ENCODE data around the gene GALNT1.

The GALNT1 gene

DNA sequence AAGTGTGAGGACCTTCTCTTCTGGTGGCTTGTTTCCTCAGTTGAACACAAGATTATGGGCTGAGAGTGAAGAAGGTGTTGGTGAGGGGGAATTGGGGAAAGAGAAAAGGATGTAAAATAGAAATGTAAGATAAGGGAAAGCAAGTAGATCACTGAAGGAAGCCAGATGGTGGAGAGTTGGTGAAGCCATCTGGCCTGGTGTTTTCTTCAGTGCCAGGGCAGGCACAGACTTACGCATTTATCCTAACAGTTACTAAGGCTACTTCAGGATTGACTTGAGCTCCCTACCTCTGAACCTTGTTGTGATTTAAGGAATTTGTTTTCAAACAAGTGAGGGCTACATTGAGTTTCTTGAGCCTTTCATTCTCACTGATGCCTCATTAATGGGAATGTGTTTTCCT lies 113.8 kb downstream of the GALNT1 start:
- no peaks in the 10 kb centered on the region for H3K9me3 ChIP-seq (ENCODE audit: control insufficient read depth, low read length)
- H3K9ac ChIP-seq, result no peak overlapping the region
- H3K4me3 ChIP-seq (ENCODE audit: low read depth, low read length), result no peak overlapping the region
- TF ChIP-seq, protein P1, sequence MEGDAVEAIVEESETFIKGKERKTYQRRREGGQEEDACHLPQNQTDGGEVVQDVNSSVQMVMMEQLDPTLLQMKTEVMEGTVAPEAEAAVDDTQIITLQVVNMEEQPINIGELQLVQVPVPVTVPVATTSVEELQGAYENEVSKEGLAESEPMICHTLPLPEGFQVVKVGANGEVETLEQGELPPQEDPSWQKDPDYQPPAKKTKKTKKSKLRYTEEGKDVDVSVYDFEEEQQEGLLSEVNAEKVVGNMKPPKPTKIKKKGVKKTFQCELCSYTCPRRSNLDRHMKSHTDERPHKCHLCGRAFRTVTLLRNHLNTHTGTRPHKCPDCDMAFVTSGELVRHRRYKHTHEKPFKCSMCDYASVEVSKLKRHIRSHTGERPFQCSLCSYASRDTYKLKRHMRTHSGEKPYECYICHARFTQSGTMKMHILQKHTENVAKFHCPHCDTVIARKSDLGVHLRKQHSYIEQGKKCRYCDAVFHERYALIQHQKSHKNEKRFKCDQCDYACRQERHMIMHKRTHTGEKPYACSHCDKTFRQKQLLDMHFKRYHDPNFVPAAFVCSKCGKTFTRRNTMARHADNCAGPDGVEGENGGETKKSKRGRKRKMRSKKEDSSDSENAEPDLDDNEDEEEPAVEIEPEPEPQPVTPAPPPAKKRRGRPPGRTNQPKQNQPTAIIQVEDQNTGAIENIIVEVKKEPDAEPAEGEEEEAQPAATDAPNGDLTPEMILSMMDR (IDR thresholded peaks at IDR 0.05), result no peak
- H3K4me2 ChIP-seq (ENCODE audit: low read length), result no peak overlapping the region
- no peak overlapping the region for H3K27ac ChIP-seq
- no peak overlapping the region for H2AFZ ChIP-seq
- H3K79me2 ChIP-seq, result no peaks in the 10 kb centered on the region
- no peaks in the 10 kb centered on the region for H3K4me1 ChIP-seq
- H3K27me3 ChIP-seq (ENCODE audit: control insufficient read depth, insufficient read depth, low read length), result no peaks in the 10 kb centered on the region
- H3K36me3 ChIP-seq (ENCODE audit: control insufficient read depth, insufficient read depth, low read length), result no peaks in the 10 kb centered on the region

DNA sequence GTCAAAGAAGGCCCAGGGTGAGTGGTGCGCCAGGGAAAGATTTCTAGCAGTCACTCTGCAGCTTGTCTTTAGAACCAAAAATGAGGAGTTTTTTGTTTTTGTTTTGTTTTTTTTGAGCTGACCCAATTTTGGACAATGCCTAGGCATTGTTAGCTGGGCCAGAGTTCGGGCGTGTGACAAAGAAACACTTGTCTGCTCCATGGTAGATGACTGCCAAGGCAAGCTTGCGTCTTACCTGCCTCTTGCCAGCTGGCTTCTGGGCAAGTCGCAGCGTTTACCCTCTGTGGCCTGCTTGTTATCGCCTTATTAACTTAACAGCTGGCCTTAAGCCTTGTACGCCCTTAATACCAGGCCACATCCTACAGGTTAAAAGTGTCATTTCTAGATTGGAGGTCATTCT lies 114.3 kb downstream of the GALNT1 start:
- TF ChIP-seq, protein P1 (IDR thresholded peaks at IDR 0.05), result no peak
- no peak overlapping the region for H3K4me3 ChIP-seq (ENCODE audit: low read depth, low read length)
- no peak overlapping the region for H3K27ac ChIP-seq
- H3K9ac ChIP-seq, result no peak overlapping the region
- no peak overlapping the region for H3K4me2 ChIP-seq (ENCODE audit: low read length)
- H3K9me3 ChIP-seq (ENCODE audit: control insufficient read depth, low read length), result no peaks in the 10 kb centered on the region
- no peaks in the 10 kb centered on the region for H3K27me3 ChIP-seq (ENCODE audit: control insufficient read depth, insufficient read depth, low read length)
- no peaks in the 10 kb centered on the region for H3K4me1 ChIP-seq
- no peaks in the 10 kb centered on the region for H3K79me2 ChIP-seq
- no peak overlapping the region for H2AFZ ChIP-seq
- H3K36me3 ChIP-seq (ENCODE audit: control insufficient read depth, insufficient read depth, low read length), result no peaks in the 10 kb centered on the region

DNA sequence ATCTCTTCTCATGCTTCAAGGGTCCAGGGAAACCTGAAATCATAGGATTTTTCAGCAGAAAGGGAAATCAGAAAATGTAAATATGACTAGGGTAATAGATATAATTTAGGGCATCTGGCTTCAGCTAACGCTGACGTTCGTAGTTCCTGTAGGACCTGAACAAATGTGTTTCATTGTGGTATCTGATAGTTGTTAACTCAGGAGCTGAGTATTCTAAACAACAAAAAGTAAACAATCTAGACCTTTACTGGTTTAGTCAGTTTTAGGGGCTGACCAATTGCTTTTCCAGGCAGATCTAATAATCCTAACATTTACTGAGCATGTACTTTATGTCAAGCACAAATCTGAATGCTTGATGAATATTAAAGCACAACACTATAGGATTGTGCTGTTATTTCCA lies 114.8 kb downstream of the GALNT1 start:
- H3K4me1 ChIP-seq, result no peaks in the 10 kb centered on the region
- H3K79me2 ChIP-seq, result no peaks in the 10 kb centered on the region
- no peak overlapping the region for H3K4me2 ChIP-seq (ENCODE audit: low read length)
- TF ChIP-seq, protein P1 (IDR thresholded peaks at IDR 0.05), result no peak
- H3K9me3 ChIP-seq (ENCODE audit: control insufficient read depth, low read length), result no peaks in the 10 kb centered on the region
- no peak overlapping the region for H2AFZ ChIP-seq
- H3K27me3 ChIP-seq (ENCODE audit: control insufficient read depth, insufficient read depth, low read length), result no peaks in the 10 kb centered on the region
- H3K9ac ChIP-seq, result no peak overlapping the region
- no peaks in the 10 kb centered on the region for H3K36me3 ChIP-seq (ENCODE audit: control insufficient read depth, insufficient read depth, low read length)
- H3K27ac ChIP-seq, result no peak overlapping the region
- no peak overlapping the region for H3K4me3 ChIP-seq (ENCODE audit: low read depth, low read length)

DNA sequence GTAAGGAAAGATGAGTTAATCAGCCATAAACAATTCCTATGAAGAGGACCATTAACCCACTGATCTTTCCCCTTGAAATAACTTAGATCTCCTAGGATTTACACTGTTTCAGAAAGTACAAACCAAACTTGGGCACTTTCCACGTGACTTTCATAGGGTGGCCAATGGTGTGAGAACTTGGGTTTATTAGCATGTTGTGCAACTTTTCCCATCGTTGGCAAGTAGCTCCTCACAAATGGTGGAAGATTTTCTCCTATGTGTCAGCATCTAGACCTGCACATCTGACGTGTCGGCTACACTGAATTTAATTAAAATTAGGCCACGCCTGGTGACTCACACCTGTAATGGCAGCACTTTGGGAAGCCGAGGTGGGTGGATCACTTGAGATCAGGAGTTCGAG lies 116.3 kb downstream of the GALNT1 start:
- H3K27me3 ChIP-seq (ENCODE audit: control insufficient read depth, insufficient read depth, low read length), result no peaks in the 10 kb centered on the region
- H3K36me3 ChIP-seq (ENCODE audit: control insufficient read depth, insufficient read depth, low read length), result no peaks in the 10 kb centered on the region
- H3K4me1 ChIP-seq, result no peaks in the 10 kb centered on the region
- H3K4me2 ChIP-seq (ENCODE audit: low read length), result no peak overlapping the region
- no peak overlapping the region for H3K4me3 ChIP-seq (ENCODE audit: low read depth, low read length)
- no peaks in the 10 kb centered on the region for H3K9me3 ChIP-seq (ENCODE audit: control insufficient read depth, low read length)
- no peak overlapping the region for H3K9ac ChIP-seq
- no peaks in the 10 kb centered on the region for H3K79me2 ChIP-seq
- no peak overlapping the region for H3K27ac ChIP-seq
- TF ChIP-seq, protein P1 (IDR thresholded peaks at IDR 0.05), result no peak
- H2AFZ ChIP-seq, result no peak overlapping the region

DNA sequence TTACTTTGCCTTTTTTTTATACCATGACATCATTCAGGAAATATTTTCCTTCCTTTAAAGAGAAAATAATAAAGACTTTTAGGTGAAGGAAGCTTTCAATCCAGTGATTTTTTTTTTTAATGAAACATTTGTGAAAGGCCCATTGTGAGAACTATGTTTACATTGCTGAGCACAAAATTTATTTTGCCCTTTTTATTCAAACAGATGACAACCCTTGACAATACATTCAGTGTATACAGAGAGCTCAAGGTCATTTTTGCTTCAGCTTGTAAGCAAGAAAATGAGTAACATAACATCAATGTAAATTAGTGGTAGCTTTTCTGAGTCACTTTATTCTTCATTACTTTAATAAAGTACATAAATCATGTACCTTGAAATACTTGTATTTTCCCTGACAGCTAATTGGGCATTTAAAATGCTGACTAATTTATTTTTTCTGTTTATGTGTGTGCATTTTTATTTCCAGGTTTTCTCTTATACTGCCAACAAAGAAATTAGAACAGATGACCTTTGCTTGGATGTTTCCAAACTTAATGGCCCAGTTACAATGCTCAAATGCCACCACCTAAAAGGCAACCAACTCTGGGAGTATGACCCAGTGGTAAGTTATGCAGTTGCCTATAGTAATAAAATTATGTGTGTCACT lies 121.6 kb downstream of the GALNT1 start:
- no peaks in the 10 kb centered on the region for H3K36me3 ChIP-seq (ENCODE audit: control insufficient read depth, insufficient read depth, low read length)
- no peaks in the 10 kb centered on the region for H3K9me3 ChIP-seq (ENCODE audit: control insufficient read depth, low read length)
- no peak overlapping the region for H2AFZ ChIP-seq
- no peak overlapping the region for H3K9ac ChIP-seq
- H3K27ac ChIP-seq, result no peak overlapping the region
- TF ChIP-seq, protein P1 (IDR thresholded peaks at IDR 0.05), result no peak
- no peaks in the 10 kb centered on the region for H3K79me2 ChIP-seq
- H3K4me3 ChIP-seq (ENCODE audit: low read depth, low read length), result no peak overlapping the region
- no peaks in the 10 kb centered on the region for H3K27me3 ChIP-seq (ENCODE audit: control insufficient read depth, insufficient read depth, low read length)
- H3K4me2 ChIP-seq (ENCODE audit: low read length), result no peak overlapping the region
- H3K4me1 ChIP-seq, result no peaks in the 10 kb centered on the region

Data from parathyroid adenoma (tissue), 2 donors.